NCI-H82 treated with DMSO at 0.1 percent for 48 hours (cell line): Measurements from ENCODE around the gene NR1D2.
A peak's percentile ranks its signal among the peaks of the same experiment; 100 is the strongest.
"Not testable (repeated sequence)": the region's sequence is repeated elsewhere in the genome, so short reads cannot be mapped to it uniquely, and the experiment has no call there.

Experiments used
- DNase-seq: peaks from one replicate; lab custom pipeline; 2025; ENCODE audit not compliant: unreplicated experiment; lab: John Stamatoyannopoulos, UW

Gene NR1D2

DNA sequence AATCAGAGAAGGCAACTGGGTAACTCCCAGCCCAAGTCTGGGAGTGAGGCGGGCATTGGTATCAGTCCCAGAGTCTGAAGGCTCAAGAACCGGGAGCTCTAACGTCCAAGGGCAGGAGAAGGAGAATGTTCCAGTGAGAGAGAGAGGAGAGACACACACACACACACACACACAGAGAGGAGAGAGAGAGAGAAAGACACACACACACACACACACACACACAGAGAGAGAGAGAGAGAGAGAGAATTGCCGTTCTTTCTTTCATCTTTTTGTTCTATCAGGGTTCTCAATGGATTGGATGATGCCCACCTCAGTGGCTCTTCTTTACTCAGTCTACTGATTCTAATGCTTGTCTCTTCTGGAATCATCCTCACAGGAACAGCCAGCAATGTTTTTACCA, 57.0 kb downstream of the NR1D2 start:
- DNase-seq, result no peak

DNA sequence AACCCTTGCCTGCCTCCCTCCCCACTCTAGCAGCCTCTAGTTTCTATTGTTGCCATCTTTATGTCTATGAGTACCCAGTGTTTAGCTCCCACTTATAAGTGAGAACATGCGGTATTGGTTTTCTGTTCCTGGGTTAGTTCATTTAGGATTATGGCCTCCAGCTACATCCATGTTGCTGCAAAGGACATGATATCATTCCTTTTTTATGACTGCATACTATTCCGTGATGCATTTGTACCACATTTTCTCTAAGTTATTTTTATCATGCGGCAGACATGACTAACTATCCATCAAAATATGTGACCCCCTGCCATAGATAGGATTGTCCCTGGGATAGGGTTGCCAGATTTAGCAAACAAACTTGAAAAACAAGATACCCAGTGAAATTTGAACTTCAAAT, 58.4 kb downstream of the NR1D2 start:
- DNase-seq, result no peak

DNA sequence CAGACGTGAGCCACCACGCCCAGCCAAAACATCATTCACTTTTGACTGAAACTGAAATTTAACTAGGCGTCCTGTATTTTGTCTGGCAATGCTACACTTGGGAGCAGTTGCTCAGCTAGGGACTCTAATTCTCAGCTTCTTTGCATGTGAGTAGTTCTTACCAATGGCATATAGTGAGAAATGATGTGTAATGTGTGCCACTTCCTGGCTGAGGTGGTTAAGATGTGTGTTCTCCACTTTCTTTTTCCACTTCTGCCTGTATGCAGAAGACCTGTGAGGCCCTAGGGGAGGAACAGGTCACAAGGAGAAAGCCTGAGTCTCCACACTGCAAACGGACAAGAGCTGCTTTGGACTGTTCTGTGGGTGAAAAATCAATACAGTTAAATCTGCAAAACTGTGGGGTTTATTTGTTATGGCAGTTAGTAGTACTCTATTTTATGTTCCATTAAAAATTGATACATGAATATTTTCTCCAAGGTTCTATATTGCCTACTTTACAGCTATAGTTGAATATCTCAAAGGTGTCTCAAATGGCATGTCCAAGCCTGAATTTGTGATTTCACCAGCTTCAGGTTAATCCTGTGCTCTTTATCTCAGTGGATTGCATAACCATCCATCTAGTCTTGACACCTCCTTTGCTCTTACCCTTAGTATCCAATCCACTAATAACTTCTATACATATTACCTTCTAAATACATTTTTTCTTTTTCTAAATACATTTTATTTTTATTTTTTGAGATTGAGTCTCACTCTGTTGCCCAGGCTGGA, 59.3 kb downstream of the NR1D2 start:
- no peak for DNase-seq

DNA sequence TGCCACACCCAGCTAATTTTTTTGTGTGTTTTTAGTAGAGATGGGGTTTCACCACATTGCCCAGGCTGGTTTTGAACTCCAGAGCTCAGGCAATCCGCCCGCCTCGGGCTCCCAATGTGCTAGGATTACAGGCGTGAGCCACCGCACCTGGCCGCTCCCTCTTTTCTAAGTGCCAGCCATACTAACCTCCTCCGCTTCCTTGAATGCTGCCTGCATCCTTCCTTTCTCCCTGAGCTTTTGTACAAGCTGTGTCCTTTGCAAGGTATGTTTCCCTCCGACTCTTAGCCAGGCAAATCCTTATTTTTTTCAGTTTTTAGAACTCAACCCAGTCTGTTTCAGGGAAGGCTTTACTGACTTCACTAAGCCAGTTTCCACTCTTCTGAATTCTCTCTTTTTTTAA, 60.6 kb downstream of the NR1D2 start:
- no peak for DNase-seq

DNA sequence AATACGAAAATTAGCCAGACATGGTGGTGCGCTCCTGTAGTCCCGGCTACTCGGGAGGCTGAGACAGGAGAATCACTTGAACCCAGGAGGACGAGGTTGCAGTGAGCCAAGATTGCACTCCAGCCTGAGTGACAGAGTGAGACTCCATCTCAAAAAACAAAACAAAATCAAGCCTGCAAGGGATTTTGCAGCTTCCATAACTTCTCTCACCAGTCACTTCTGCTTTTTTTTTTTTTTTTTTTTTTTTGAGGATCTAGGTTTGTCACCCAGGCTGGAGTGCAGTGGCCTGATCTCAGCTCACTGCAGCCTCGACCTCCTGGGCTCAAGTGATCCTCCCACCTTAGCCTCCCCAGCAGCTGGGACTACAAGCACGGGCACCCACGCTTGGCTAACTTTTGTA, 65.7 kb downstream of the NR1D2 start:
- DNase-seq, result not testable (repeated sequence)

DNA sequence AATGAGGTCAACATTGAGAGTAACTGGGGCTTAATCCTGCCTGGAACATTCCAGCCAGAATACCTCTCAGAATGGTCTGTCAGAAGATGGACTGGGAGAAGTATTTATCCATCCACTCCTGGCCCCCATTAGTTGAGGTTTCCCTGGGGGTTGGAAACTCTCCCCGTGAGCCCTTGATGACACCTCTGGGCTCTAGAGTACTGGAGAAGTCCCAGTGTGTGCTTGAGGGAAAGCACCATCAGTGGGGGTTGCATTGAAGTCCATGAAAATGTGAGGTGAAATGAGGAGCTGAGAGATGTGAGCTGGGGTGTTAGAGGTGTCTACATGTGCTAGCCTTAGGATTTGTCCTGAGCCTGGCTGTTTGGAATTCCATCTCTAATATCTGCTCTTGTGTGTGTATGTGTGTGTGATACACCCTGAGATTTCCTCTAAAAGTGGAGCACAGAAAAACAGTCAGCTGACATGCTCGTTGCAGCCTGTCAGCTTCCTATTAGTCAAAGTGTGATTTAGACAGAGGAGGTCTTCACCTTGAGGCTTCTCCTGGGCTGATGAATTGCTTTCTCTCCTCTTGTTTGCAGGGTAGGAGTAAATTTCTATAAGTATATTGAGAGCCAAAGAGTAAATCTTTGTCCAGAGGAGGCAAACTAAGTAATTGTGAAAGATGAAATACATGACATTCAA, 67.6 kb downstream of the NR1D2 start:
- no peak for DNase-seq

DNA sequence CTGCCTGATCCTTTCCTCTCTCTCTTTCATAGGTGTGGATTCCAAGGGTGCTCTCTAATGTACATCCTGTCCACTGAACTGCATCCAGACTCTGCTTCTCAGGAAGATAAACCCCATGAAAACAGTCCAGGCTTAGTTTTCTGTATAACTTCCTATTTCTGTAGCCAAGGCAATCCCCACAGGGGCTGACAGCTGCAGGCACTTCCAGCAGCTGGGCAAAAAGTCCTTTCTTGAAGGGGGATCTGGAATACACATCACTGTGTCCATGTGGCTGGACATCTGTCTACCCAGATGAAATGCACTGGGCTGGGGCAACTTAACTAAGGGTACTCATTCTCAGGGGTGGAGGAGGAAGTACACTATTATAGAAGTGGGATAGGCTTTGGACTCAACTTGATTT, 72.2 kb downstream of the NR1D2 start:
- DNase-seq, result no peak

DNA sequence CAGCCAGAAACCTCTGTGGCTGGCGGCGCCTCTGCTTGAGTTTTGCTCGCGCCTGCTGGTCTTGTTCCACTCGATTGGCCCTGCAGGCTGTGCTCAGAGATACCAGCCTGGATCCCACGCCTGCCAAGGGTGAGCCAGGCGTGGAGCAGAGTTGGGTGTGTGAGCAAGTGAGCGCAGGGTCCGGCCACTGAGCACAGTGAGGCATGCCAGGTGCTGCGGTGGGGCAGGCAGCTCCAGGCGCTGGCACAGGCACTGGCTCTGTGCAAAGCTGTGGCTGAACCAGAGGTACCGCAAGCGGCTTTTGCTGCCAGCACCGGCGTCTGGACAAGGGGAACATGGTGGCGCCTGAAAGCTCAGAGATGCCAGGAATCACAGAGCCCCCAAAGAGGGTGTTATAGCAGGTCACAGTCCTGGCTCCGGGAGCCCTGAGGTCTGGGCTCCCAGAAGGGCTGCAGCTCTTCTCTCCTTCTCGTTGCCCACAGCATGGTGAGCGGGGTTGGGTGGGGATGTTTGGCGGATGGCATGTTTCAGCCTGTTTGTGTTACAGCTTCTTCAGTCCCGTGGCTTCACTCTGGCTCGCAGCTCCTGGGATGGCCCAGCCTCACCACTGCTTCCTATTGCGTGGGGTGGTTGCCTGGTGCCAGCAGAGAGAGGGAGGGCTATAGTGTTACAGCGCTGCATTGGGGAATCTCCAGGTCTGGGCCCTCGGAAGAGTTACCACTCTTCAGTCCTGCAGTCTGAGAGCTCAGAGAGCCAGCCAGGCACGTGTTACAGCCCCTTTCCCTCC, 73.9 kb downstream of the NR1D2 start:
- no peak for DNase-seq

- no peak for DNase-seq
Observed at GRCh38 chr3:24019585-24019984, 74.5 kb downstream of the NR1D2 start.

GRCh38 chr3:24020036-24020691, 75.1 kb downstream of the NR1D2 start:
- DNase-seq, result peak; percentile 33

DNA sequence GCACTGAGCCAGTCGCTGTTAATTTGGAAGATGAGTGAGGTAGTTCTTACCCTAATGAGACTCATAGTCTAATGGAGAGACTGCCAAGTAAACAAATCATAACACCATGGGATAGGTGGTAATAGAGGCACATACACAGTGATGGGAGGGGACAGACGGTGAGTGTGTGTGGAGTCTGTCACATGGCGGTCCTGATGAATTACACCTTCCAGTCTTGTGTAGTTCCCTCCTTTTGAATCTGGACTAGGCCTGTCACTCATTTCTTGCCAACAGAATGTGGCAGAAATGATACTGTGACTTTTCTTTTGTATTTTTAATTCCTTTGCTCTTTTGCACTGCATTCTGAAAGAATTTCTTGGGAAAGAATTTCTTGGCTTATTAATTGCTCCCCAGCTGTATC, 78.1 kb downstream of the NR1D2 start:
- peak; percentile 7 for DNase-seq

- DNase-seq, result no peak
Observed at GRCh38 chr3:24025805-24026204, 80.7 kb downstream of the NR1D2 start.

- DNase-seq, result not testable (repeated sequence)
Observed at GRCh38 chr3:24026665-24027064, 81.6 kb downstream of the NR1D2 start.

DNA sequence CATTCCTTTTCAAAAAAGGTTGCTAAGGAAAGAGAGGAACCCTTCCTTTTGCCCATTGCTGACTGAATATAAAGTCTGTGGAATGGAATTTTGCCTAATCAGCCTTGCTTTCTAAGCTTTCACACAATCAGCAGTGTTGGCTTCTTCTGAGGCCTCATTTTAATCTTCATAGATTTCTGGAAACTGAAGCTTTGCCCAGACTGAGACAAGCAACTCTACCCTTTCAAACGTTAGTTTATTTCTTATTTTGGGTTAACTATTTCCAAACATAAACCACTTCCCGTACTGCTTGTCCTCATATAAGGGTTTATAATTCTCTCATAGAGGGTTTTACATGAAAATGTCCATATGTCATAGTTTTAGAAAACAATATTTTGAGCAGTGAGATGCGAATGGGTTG, 82.9 kb downstream of the NR1D2 start:
- no peak for DNase-seq
